ENCODE results near the gene SOCS6.
"Not testable (repeated sequence)": the region's sequence is repeated elsewhere in the genome, so short reads cannot be mapped to it uniquely, and the experiment has no call there.

Gene SOCS6

DNA sequence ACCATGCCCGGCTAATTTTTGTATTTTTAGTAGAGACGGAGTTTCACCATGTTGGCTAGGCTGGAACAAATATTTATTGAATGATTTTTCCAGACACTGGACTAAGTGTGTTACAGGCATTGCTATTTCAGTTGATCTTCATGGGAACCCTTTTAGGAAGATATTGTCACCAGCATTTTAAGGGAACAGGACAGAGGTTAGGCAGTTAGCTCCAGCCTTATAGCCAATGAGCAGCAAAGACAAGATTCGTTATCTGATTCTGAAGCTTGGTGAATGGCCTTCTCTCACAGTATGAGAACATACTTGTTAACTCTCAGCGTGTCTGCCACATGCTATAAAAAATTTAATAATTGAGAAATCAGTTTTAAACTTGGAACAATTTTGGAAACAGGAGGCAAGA, 73.4 kb downstream of the SOCS6 start:
- no peak for DNase-seq

DNA sequence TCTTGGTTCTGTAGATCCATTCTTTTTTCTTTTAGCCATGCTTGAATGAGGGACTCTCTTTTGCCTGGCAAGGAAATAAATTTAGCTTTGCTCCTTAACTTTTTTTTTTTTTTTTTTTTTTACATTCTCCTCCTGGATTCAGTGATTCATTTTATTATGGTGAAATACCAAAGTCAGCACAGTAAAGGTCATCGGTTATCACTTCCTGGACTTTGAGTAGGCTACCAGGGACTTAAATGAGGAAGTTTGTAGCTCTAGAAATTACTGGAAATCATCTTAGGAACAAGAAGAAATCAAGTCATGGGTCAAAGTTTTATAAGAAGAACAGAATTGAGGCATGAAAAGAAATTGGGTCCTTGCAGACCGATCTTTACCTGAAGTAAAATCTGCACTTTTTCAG, 75.0 kb downstream of the SOCS6 start:
- peak; percentile 36 for DNase-seq

DNA sequence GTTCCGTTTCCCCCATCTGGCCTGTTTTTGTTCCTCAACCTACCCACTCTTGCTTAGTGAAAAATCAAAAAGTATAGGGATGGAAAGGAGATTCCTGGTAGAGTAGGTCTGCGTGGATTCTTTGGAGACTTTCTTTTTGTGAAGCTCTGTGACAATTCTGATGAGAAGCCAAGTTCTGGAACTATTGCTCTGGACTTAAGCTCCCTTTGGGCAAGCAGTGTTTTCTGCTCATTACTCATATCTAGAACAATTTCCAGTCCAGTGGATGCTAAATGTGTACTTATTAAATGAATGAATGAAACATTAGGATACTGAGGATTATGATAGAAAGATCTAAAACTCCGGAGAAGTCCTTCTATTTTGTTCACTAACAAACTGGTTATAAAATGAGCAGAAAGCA, 76.5 kb downstream of the SOCS6 start:
- peak; percentile 43 for DNase-seq

DNA sequence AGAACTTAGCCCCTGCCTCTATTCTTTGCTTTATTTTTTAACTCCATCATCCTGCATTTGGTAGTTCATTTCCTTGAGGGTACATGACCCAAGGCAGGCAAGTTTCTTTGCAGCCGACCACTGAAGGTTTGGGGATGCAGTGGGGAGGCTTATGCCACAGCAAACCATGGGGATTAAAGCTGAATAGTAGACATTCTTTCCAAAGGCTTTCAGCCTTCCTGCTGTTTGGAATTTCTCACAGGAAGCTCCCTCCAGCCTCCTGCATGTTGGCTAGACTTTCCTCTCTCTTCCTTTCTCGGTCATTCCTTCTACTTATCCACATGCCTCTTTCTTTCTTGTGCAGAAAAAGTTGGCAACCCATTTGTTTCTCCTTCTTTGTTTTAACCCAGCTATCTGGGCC, 77.3 kb downstream of the SOCS6 start:
- DNase-seq = peak; percentile 85

DNA sequence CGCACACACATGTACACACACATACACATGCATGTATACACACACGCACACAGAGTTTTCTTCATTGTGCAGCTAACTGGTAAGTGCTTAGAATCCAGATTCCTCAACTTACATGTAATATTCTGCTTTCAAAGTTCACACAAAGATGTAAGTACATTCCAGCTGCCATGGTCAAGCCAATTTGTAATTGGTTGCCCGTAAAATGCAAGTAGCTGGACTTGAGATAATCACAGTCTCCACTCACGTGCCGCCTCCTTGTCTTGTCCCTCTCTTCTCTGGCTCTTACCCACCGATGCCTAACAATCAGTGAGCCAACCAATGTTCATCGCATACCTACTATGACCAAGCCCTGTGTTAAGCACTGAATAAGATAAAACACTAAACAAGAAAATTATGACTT, 77.8 kb downstream of the SOCS6 start:
- peak; percentile 38 for DNase-seq

DNA sequence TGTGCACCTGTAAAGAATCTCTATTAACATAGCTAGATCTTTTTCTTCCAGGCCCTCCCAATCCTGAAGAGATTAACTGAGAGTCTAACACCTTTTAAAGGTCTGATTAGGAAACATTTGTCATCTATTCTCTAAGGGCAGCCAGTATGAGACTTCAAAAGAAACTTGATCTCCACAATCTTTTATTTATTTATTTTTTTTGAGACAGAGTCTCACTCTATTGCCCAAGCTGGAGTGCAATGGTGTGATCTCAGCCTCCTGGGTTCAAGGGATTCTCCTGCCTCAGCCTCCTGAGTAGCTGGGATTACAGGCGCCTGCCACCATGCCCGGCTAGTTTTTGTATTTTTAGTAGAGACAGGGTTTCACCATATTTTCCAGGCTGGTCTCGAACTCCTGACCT, 78.5 kb downstream of the SOCS6 start:
- DNase-seq = not testable (repeated sequence)

DNA sequence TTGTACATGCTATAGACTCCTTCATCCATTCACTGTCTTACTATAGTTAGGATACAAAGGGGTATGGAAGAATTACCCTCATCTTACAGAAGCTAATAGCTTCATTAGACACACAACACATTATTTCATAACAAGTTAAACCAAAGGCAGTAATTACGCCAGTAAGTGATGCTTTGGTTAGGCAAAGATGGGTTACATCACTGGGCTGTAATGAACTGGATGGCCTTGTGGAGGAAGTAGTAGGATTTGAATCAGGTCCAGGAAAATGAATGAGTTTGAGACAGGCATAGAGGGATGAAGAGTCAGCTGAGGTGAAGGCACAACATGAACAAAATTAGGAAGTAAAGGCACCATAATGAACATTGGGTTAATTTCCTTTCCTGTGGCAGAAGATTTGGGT, 80.1 kb downstream of the SOCS6 start:
- peak; percentile 28 for DNase-seq

DNA sequence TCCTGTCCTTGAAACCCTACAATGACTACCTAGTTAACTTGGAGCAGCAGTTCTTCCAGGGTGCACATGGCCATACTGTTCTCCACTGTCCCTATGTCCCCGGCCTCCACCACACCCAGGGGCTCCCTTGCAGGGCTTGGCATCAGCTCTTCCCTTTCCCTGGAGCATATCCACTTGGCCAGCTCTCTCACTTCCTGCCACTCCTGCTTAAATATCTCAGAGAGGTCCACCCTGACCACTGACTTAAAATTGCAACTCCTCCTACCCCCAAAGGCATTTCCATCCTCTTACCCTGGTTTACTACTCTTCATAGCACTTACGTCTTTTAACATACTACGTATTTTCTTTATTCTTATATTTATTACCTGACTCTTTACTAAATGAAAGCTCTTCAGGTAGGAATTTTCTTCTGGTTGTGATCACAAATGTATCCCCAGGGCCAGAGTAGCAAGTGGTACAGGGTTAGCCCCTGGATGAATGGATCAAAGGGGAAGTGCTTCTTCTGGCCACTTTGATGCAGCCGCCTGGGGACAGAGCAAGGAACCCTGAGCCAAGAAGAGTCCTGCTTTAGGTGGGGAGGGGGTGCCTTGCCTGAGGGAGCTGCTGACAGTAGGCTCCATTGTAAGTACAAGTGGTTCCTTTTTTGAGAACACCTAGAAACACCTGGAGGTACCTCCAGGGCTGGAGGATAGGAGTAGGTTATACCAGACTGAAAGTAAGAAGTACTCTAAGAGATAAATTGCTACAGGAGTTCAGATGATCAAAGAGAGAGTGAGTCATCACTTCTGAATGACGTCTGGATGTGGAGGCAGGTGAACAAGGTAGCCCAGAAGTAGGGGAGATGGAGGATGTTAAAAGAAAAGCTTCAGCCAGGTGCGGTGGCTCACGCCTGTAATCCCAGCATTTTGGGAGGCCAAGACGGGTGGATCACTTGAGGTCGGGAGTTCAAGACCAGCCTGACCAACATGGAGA, 82.2 kb downstream of the SOCS6 start:
- DNase-seq = no peak

DNA sequence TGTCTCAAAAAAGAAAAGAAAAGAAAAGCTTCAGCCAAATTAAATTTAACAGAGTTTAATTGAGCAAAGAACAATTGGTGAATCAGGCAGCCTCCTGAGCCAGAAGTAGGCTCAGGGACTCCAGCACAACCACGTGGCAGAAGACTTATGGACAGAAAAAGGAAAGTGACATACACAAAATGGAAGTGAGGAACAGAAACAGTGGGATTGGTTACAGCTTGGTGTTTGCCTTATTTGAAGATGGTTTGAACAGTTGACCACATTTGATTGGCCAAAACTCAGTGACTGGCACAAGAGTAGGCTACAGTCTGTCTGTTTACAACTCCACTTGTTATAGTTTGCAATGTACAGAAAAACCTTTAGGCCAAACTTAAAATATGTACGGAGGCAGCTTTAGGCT, 83.1 kb downstream of the SOCS6 start:
- DNase-seq = no peak

DNA sequence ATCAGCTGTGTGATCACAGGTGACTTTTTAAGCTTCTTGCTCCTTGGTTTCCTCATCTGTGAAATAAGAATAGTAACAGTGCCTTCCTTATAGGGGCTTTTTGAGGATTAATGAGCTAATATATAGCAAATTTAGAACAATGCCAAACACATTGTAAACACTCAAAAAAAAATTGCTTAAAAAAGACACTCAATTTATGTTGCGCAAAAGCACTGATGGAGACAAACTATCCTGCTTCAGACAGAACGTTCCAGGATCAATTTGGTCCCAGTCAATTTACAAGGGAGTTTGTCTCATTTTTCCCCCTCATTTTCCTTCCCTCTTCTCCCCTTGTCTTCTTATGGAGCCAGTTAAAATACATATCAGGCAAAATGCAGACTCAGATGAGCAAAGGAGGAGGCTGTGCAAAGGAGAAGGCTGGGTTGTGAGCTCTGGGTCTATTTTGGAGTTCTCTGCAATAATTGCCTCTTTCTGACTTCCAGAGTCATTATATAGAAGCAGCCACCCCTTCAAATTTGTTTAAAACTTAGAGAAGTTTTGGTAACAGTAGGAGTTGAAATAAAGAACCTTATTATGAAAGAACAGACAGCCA, 83.7 kb downstream of the SOCS6 start:
- no peak for DNase-seq

DNA sequence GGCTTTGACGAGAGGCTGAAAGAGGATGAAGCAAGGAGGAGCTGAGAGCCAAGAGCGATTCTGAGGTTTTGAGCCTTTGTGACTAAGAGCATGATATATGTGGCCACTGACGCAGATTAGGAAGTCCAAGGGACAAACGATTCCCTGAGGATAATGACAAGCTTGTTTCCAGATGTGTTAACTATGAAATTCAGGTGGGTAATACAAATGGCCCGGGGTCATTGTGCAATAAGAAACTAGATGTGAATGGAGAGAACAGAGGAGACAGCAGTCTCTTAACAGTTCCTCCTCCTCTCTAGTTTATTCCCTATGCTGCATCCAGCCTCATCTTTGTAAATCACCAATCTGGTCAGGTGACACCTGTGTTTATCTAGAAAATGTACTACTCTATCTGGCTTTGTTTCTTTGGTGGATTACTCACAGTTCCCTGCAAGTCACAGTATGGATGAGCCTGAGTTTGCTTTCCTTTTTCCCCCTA, 84.2 kb downstream of the SOCS6 start:
- peak; percentile 77 for DNase-seq

DNA sequence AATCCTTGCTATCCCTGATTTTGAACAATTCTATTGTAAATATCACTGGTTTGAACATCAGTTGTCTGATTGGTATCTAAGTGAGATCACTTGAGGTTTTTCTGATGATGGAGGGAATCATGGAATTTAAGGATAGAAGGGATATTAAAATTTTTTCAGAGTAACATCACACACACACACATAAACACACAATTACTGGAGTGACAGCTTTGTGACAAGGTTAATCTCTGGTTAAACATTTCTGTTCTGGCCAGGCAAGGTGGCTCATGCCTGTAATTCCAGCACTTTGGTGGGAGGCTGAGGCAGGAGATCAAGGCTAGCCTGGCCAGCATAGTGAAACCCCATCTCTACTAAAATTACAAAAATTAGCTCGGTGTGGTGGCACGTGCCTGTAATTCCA, 85.3 kb downstream of the SOCS6 start:
- peak; percentile 37 for DNase-seq

DNA sequence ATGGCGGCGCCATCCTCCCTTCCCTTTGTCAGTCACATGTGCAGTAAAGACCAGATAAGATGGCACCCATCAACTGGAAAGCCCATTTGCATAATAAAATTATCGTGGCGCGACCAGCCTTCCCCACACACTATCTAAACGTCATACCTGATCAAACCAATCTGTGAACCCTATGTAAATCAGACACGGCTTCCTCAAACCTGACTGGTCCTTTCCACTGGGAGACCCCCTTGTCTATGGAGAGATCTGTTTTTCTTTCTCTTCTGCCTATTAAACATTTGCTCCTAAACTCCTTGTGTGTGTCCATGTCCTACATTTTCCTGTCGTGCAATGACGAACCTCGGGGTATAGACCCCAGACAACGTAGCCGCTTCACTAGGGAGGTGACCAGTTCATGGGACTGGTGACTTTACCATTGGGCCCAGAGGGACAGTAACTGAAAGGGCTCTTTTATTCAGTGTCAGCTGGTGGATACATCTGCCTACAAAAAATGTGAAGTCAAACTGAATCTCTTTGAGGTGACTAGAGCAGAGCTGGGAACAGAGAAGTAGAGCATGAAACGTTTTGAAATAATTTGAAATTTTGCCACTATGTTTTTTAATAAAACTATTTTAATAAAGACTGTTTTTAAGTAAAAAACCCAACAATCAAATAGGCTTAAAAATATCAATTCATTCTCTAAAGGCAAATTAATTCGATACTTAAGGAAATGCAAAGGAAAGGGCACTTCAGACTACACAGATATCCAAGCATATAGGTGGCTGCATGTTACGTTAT, 87.5 kb downstream of the SOCS6 start:
- no peak for DNase-seq

DNA sequence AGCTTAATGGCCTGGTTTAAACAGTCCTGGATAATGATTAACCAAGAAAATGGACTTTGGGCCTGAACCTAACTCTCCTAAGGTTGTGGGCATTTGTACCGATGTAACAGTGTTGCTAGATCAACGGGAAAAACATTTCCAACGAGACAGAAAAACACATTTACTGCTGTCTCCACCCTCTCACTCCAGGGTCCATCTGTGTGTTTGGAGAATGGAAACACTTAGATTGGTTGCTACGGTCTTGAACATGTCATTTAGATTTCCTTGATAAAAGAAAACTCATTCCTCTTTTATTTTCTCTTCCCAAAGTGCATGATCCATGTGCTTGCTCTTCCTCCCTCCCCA, 88.0 kb downstream of the SOCS6 start:
- no peak for DNase-seq

DNA sequence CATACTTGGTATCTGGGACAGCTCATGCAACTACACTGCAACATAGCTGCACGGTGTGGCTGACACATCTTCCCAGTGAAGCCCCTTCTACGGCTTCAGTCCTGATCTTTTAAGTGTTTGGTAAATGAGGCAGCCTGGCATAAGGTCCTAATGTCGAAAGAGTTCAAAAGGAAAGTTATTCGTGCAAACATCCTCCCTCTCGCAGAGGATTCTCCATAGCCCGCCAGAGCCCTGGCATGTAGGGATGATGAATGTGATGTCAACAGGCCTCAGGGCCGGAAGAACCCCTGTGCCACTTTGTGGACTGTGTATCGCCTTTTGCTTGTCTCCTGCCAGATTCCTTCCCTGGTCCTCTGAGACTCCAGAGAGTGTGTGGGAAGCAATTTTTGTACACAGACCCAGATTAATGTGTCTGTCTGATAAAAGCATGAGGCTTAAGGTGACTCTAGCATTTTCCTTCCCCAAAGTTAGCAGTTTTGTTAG, 88.5 kb downstream of the SOCS6 start:
- peak; percentile 37 for DNase-seq

DNA sequence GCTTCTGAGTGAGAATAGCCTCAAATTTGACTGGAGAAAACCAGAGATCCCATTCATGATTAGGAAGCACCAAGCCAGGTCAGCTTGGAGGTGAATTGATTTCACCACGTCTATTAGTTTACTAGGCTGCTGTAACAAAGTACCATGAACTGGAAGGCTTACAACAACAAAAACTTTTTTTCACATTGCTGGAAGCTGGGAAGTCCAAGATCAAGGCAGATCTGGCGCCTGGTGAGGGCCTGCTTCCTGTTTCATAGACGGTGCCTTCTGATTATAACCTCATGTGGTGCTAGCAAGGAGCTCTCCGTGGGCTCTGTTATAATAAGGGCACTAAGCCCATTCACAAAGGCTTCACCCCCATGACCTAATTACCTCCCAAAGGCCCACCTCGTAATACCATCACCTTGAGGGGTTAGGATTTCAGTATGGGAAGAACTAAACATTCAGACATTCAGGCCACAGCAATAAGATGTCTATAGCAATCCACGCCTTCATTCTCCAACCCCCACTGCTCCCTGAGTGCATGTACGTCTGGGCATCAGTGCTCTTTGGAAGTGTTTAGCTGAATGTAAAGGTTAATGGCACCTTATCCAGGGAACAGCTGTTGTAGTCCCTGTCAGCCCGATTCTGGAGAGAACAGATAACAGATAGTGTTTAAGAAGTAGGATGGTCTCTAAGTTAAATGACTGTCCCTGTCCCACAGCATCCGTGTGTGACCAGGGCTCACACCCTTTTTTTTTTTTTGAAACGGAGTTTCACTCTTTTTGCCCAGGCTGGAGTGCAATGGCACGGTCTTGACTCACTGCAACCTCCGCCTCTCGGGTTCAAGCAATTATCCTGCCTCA, 89.2 kb downstream of the SOCS6 start:
- DNase-seq = no peak
